Astrocyte (in vitro differentiated cells and primary cell): ENCODE results near the gene RPL14. TPM values are rescaled to one million over a fixed set of nuclear protein-coding genes. Genes with fewer than 3 reads are reported as not detected.

Source experiments
- DNase-seq: peaks from one replicate; pipeline ENCODE4 v3.0.0-alpha.2; 2010; ENCODE audit warnings: low read depth
- FAIRE-seq: peaks from 2 replicates; lab custom pipeline; 2011; peaks lifted over from hg19 to GRCh38; lab: Jason Lieb, UNC
- H2AFZ ChIP-seq: 2 replicates; pipeline ENCODE4 v1.6.0; 2012; ENCODE audit warnings: low read depth, low read length, inconsistent platforms
- H3K27ac ChIP-seq: 2 replicates; pipeline ENCODE4 v1.5.1; 2011; ENCODE audit warnings: low read depth, low read length, inconsistent platforms
- H3K27me3 ChIP-seq: 2 replicates; pipeline ENCODE4 v1.6.0; 2011; ENCODE audit warnings: low read length, inconsistent platforms; ENCODE audit not compliant: insufficient read depth
- H3K36me3 ChIP-seq: 2 replicates; pipeline ENCODE4 v1.5.1; 2011; ENCODE audit warnings: low read length, inconsistent platforms; ENCODE audit not compliant: insufficient read depth
- H3K4me1 ChIP-seq: 2 replicates; pipeline ENCODE4 v1.5.1; 2011; ENCODE audit warnings: low read length, inconsistent platforms; ENCODE audit not compliant: insufficient read depth
- H3K4me2 ChIP-seq: 2 replicates; pipeline ENCODE4 v1.6.0; 2012; ENCODE audit warnings: low read length, inconsistent platforms
- H3K4me3 ChIP-seq: 2 replicates; pipeline ENCODE4 v1.5.1; 2011; ENCODE audit warnings: low read depth, mild to moderate bottlenecking, low read length, inconsistent platforms; ENCODE audit not compliant: insufficient read depth
- H3K79me2 ChIP-seq: 2 replicates; pipeline ENCODE4 v1.6.0; 2012; ENCODE audit warnings: mild to moderate bottlenecking, low read length, inconsistent platforms; ENCODE audit not compliant: insufficient read depth
- H3K9ac ChIP-seq: 2 replicates; pipeline ENCODE4 v1.6.0; 2012; ENCODE audit warnings: mild to moderate bottlenecking, low read length, inconsistent platforms
- H3K9me3 ChIP-seq: 2 replicates; pipeline ENCODE4 v1.5.1; 2012; ENCODE audit warnings: low read depth, mild to moderate bottlenecking, low read length, inconsistent platforms; ENCODE audit not compliant: insufficient read depth
- H4K20me1 ChIP-seq: 2 replicates; pipeline ENCODE4 v1.6.0; 2012; ENCODE audit warnings: low read length, inconsistent platforms; ENCODE audit not compliant: insufficient read depth
- H3K27ac Mint-ChIP-seq: one replicate; pipeline ENCODE4 v1.8.0; 2021; ENCODE audit warnings: mild to moderate bottlenecking, mixed read lengths; ENCODE audit not compliant: unreplicated experiment
- H3K27me3 Mint-ChIP-seq: one replicate; pipeline ENCODE4 v1.8.0; 2021; ENCODE audit warnings: low read depth, mixed read lengths; ENCODE audit not compliant: unreplicated experiment
- H3K36me3 Mint-ChIP-seq: one replicate; pipeline ENCODE4 v1.8.0; 2021; ENCODE audit warnings: low read depth, mixed read lengths; ENCODE audit not compliant: unreplicated experiment
- H3K4me1 Mint-ChIP-seq: one replicate; pipeline ENCODE4 v1.8.0; 2021; ENCODE audit warnings: low read depth, mixed read lengths; ENCODE audit not compliant: unreplicated experiment
- H3K4me3 Mint-ChIP-seq: one replicate; pipeline ENCODE4 v1.8.0; 2021; ENCODE audit warnings: mild to moderate bottlenecking, moderate library complexity, mixed read lengths; ENCODE audit not compliant: unreplicated experiment
- H3K9me3 Mint-ChIP-seq: one replicate; pipeline ENCODE4 v1.8.0; 2021; ENCODE audit warnings: mild to moderate bottlenecking, mixed read lengths; ENCODE audit not compliant: unreplicated experiment
- EZH2 ChIP-seq: IDR thresholded peaks from 2 replicates; pipeline ENCODE4 v1.6.1; 2012; ENCODE audit warnings: mild to moderate bottlenecking, low read length, inconsistent platforms; ENCODE audit not compliant: insufficient read depth
- total RNA-seq: library from RNA; stranded (reverse); gene quantifications from 2 replicates; pipeline ENCODE4 v1.2.1, GENCODE V29; 2021
- TF ChIP-seq, protein P1 (sequence below): IDR thresholded peaks from 2 replicates; pipeline ENCODE4 v1.5.1; 2011; ENCODE audit warnings: low read depth, mild to moderate bottlenecking, inconsistent platforms, low read length, moderate library complexity; ENCODE audit not compliant: insufficient read depth

Gene RPL14
- total RNA-seq, 1 donor from 2014 or later, result 1,706 TPM

DNA sequence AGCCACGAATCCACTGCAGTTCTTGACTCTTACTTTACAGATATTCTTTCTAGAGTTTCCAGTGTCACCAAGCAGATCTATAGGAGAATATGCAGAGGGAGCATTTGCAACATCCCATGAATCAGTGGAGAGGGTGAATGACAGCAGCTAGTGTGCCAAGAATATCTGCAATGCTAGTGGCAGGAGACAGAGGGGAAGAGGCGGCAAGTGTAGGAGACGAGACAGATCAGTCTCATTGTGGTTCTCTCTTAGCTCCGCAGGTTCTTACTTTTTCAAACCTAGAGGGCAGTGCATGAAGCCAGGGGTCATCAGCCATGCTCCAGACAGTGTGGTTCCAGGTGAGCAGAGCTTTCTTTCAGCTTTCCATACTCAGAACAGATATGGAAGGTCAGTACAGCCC is 20.5 kb downstream of the RPL14 start:
- no peaks in the 10 kb centered on the region for H3K79me2 ChIP-seq
- H3K9me3 ChIP-seq, result no peaks in the 10 kb centered on the region
- H2AFZ ChIP-seq, result peak overlapping the region; percentile 97
- Mint-ChIP-seq H3K9me3 (no peaks in the 10 kb centered on the region), H3K4me1 (peaks cover 6% of the 10 kb centered on the region), H3K36me3 (peaks cover 5% of the 10 kb centered on the region), H3K27ac (peak overlapping the region; percentile 94), H3K4me3 (peak overlapping the region; percentile 92), H3K27me3 (no peaks in the 10 kb centered on the region)
- H3K9ac ChIP-seq, result peak overlapping the region; percentile 88
- FAIRE-seq (no peak), DNase-seq (no peak)
- H3K27me3 ChIP-seq, result no peaks in the 10 kb centered on the region
- no peak for TF ChIP-seq EZH2
- TF ChIP-seq, protein P1, sequence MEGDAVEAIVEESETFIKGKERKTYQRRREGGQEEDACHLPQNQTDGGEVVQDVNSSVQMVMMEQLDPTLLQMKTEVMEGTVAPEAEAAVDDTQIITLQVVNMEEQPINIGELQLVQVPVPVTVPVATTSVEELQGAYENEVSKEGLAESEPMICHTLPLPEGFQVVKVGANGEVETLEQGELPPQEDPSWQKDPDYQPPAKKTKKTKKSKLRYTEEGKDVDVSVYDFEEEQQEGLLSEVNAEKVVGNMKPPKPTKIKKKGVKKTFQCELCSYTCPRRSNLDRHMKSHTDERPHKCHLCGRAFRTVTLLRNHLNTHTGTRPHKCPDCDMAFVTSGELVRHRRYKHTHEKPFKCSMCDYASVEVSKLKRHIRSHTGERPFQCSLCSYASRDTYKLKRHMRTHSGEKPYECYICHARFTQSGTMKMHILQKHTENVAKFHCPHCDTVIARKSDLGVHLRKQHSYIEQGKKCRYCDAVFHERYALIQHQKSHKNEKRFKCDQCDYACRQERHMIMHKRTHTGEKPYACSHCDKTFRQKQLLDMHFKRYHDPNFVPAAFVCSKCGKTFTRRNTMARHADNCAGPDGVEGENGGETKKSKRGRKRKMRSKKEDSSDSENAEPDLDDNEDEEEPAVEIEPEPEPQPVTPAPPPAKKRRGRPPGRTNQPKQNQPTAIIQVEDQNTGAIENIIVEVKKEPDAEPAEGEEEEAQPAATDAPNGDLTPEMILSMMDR, result no peak
- no peaks in the 10 kb centered on the region for H3K36me3 ChIP-seq
- H3K4me1 ChIP-seq, result peaks cover 4% of the 10 kb centered on the region
- H4K20me1 ChIP-seq, result no peaks in the 10 kb centered on the region
- H3K4me2 ChIP-seq, result peak overlapping the region; percentile 85
- H3K27ac ChIP-seq, result no peak overlapping the region
- H3K4me3 ChIP-seq, result peak overlapping the region; percentile 76

DNA sequence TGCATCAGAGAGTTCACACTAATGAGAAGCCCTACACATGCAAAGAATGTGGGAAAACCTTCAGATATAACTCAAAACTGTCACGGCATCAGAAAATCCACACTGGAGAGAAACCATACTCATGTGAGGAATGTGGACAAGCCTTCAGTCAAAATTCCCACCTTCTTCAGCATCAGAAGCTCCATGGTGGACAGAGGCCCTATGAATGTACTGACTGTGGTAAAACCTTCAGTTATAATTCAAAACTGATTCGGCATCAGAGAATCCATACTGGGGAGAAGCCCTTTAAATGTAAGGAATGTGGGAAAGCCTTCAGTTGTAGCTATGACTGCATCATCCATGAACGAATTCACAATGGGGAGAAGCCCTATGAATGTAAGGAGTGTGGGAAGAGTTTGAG is 30.0 kb downstream of the RPL14 start:
- H3K4me1 ChIP-seq, result no peaks in the 10 kb centered on the region
- H3K36me3 Mint-ChIP-seq, result peaks cover 28% of the 10 kb centered on the region
- no peak overlapping the region for H3K4me3 ChIP-seq
- H3K27ac Mint-ChIP-seq, result no peak overlapping the region
- H3K9me3 Mint-ChIP-seq, result peaks cover 20% of the 10 kb centered on the region
- H4K20me1 ChIP-seq, result no peaks in the 10 kb centered on the region
- DNase-seq, result no peak
- H3K27me3 ChIP-seq, result no peaks in the 10 kb centered on the region
- no peak for FAIRE-seq
- H3K27ac ChIP-seq, result no peak overlapping the region
- H3K4me3 Mint-ChIP-seq, result no peak overlapping the region
- H3K4me2 ChIP-seq, result no peak overlapping the region
- no peaks in the 10 kb centered on the region for H3K79me2 ChIP-seq
- no peaks in the 10 kb centered on the region for H3K27me3 Mint-ChIP-seq
- no peak for TF ChIP-seq EZH2
- TF ChIP-seq, protein P1, result no peak
- no peak overlapping the region for H3K9ac ChIP-seq
- H3K9me3 ChIP-seq, result peaks cover 23% of the 10 kb centered on the region
- H2AFZ ChIP-seq, result no peak overlapping the region
- H3K4me1 Mint-ChIP-seq, result no peaks in the 10 kb centered on the region
- peaks cover 10% of the 10 kb centered on the region for H3K36me3 ChIP-seq

DNA sequence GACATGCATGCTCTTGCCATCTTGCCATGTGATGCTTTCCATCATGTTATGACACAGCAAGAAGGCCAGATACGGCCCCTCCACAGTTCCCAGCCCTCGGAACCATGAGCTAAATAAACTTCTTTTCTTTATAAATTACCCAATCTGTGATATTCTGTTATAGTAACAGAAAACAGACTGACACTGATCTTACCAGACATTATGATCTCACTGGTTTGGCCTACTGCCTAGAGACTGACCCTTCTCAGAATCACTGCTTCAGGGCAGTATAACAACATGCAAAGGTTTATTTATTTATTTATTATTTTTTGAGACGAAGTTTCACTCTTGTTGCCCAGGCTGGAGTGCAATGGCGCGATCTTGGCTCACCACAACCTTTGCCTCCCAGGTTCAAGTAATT is 33.8 kb downstream of the RPL14 start:
- Mint-ChIP-seq H3K4me1 (no peaks in the 10 kb centered on the region), H3K27me3 (peaks cover 2% of the 10 kb centered on the region), H3K9me3 (peaks cover 22% of the 10 kb centered on the region), H3K36me3 (peaks cover 22% of the 10 kb centered on the region), H3K27ac (no peak overlapping the region), H3K4me3 (no peak overlapping the region)
- no peak for TF ChIP-seq EZH2
- TF ChIP-seq, protein P1, result no peak
- Histone ChIP-seq H3K4me3 (no peak overlapping the region), H3K27ac (no peak overlapping the region), H3K4me1 (no peaks in the 10 kb centered on the region), H3K27me3 (no peaks in the 10 kb centered on the region), H3K9me3 (peaks cover 22% of the 10 kb centered on the region), H3K79me2 (no peaks in the 10 kb centered on the region), H4K20me1 (no peaks in the 10 kb centered on the region), H3K36me3 (peaks cover 10% of the 10 kb centered on the region), H2AFZ (no peak overlapping the region), H3K4me2 (no peak overlapping the region), H3K9ac (no peak overlapping the region)
- DNase-seq, result no peak
- FAIRE-seq, result no peak
